HG03442 (cell line): ENCODE data around the gene PMM2.

Experiments used
- ATAC-seq: cut with Tn5 transposase; IDR thresholded peaks from one replicate; pipeline ENCODE4 v1.9.1; 2021; ENCODE audit warnings: mild to moderate bottlenecking, moderate library complexity; ENCODE audit not compliant: unreplicated experiment

Gene PMM2

GRCh38 chr16:8885674-8886592 is 88.3 kb downstream of the PMM2 start:
- no peak for ATAC-seq

DNA sequence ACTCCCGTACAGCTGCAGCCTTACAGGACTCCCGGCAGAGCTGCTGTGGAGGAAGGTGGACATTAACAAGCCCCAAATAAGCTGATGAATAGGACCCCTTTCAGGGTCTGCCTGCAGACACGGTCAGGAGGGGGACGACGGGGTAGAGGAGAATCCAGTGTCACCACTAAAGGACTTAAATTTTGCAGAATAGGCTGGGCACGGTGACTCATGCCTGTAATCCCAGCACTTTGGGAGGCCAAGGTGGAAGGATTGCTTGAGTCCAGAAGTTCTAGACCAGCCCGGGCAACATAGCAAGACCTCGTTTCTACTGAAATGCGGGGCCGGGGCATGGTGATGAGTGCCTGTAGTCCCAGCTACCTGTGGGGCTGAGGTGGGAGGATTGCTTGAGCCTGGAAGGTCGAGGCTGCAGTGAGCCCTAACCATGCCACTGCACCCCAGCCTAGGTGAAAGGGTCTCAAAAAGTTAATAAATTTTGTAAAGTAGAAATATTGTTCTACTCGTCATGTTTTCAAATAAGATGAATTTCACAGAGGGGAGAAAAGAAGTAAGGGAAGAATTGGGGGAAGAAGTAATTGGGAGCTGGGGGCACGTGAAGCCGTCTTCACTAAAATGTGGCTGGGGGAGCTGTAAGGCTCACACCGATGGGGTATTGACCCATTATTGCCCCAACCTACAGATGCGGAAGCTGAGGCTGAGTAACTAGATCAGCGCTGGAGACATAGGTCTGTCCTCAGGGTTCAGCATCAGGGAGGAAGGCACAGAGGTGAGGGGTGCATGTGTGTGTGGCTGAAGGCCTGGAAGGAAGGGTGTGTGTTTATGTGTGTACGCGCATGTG is 89.2 kb downstream of the PMM2 start:
- no peak for ATAC-seq

DNA sequence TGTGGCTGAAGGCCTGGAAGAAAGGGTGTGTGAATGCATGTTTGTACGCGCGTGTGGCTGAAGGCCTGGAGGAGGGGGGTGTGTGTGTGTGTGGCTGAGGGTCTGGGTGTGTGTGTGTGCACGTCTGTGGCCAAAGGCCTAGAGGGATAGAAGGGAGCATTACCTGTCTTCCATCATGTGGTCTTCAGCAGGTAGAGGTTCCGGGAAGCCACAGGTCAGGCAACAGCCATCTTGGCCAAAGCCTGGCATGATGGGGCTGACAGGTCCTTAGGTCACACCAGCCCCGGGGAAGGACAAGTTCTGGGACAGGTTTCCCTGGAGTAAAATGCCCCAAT is 89.8 kb downstream of the PMM2 start:
- no peak for ATAC-seq

DNA sequence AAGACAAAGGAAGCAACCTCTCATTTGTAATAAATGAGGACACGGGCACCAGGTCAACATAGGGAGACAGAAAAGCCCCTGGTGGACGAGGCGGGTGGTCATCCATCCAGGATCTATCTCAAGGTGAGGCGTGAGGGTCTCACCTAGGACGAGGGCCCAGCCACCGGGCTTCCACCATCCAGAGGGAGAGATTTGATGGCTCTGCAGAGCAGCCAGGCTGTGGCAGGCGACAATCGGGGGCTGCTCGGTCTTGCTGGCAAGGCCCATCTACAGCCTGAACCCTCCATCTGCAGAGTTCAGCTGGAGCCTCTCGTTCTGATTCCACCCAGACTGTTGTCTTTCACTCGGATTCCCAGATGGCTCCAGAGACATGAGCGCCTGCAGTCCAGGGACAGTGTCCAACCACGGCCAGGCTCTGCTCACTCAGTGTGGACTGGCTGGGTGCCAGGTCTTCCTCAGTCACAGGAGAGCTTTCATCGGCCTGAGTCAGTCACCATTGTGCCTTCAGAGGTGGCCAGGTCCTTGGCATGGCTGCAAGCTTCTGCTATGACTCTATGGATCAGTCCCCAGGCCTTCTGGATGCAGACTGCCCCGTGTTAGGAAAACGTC is 90.4 kb downstream of the PMM2 start:
- no peak for ATAC-seq

DNA sequence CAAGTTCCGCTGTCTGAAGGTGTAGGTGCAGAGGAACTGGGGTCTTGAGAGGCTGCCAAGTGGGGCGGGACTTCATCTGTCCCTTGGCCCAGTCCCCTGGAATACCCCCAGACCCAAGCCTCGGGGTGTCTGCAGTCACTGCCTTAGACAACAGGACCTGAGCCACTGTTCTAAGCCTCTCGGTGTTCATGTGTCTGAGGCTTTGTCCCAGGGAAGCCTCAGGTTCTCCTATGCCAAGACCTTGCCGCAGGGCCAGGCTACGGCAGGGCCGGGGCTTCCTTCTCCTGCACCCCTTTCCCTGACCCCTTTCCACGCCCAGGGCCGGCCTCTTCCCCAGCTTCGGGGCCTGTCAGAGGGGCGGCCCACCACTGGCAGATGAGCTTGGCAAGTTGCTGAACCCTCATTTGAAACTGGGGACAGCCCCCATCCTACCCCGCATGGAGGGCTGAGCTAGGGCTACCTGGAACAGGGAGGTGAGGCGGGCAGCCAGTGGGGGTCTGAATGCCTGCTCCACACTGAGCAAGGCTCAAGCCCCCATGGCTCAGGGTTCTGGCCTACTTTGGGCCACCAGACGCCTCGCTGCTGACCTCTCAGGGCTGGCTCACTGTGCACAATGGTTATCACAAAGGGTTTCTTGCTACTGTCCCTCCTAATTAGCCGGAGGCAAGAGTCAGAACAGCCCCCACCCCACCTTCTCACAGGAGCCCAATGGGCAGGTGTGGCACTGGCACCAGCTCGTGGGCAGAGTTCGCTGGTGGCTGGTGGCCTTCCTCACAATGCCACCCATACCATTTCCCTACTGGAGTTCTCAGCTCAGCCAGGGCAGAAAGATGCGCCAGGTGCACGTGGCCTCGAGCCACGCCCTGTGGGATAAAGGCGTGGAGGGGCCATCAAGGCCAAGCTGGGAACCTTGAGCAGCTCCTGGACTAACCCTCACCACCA is 91.6 kb downstream of the PMM2 start:
- no peak for ATAC-seq

DNA sequence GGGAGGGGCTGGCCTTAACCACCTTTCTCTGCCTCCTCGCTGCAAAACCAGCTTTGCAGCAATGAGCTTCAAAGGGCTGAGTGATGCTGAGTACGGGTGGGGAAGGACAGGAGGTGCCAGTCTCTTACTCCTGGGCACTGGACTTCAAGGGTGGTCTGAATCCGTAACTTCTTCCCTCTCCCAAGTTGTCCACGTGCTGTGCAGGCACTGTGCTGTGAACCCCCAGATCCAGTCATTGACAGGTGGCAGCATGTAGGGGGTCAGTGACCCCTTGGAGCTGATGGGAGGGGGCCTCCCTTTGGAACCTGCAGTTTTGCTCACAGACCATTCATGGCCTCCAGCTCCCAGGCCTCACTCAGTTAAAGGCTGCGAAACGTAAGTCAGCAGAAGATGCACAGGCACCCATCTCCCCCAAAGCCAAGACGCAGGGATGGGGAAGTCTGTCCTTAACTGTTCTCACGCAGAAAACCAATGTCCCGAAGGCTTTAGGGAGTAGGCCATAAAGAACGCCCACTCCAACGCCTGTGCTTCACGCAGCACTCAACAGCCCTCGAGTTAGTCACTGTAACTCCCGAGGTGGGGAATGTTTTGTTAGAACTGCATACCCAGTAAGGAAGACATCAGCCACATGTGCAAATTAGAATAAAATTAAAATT is 92.4 kb downstream of the PMM2 start:
- ATAC-seq, result no peak

GRCh38 chr16:8890549-8890921 is 92.9 kb downstream of the PMM2 start:
- no peak for ATAC-seq

- peak; percentile 22 for ATAC-seq
Measured at GRCh38 chr16:8892101-8892575, 94.5 kb downstream of the PMM2 start.

- ATAC-seq, result no peak
Measured at GRCh38 chr16:8893426-8893825, 95.8 kb downstream of the PMM2 start.

DNA sequence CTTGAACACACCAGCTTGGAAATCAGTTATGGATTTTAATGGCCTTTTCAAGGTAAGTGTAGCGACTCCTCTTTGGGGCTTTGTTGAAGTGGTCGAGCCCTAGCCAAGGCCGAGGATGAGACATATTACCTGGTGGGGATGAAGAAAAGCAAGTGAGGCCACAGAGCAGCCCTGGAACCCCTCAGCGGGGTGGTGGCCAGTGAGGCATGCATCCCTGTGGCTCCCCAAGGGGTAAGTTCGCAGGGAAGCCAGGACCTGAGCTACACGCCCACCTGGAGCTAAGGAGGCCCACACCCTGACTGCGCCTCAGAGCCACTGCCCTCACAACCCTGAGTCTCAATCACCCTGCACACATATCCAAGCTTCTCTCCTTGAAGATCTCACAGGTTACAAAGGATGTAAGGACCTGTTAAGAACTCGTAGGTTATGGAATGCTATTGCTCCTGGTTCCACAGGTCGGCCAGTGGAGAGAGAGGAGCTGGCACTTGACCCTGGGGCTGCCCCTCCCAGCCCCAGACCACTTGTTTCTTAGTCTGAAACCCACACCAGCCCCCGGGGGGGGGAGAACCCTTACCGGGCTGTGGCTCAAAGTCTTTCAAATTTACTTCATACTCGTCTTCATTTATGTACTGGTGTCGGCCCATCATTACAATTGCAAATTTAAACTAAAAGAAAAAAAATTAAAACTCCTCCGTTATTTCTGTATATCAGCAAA is 96.5 kb downstream of the PMM2 start:
- no peak for ATAC-seq

DNA sequence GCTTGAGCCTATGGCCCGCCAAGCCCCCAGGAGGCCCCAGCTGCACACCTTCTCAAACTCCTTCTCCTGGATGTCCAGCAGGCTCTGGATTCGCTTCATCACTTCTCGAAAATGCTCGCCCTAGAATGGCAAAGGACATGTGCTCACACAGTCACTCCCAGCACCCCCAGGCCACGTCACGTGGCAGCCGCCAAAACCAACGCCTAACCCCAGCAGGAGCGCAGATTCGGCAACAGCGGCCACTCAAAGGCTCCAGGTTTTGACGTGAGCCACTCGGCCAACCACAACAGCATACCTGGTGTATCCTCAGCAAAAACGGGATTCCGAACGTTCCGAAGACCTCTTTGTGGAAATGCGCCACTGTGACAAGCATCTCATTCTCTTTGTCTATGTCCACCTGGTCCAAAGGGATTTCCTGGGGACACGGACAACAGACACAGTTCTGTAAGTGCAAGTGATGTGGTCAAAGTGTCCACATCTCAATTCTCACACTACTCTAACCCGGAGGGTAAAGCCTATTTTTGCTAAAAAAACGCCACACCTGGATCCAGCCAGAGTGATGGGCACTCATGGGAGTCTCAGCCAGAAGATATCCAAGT is 97.2 kb downstream of the PMM2 start:
- ATAC-seq, result no peak

DNA sequence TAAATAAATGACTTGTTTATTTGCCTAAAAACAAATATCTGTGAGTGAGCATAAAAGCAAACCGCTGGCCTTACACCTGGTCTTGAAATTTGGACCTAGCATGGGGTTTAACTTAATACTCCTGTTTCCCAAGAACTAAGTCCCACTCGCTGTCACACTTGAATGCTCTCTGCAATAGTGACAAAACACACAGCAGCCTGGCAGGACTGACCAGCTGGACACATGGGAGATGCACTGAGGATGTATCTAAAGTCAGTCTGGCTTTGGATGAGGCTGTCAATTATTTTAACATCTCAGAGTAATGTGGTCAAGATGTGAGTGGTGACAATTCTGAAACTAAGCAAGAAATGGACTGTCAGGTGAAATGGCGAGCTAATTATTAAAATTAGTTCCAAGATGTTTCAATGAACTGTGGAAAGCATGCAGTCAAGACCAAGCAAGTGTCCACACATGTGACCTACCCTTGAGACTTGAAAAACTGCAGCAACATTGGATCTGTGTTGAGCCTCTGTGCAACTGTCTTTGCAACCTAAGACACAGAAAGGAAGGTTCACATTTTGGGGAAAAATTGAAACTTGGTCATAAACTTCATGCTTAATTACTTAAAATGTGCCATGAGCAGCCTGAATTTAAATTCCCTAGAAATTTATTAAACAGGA is 101.2 kb downstream of the PMM2 start:
- ATAC-seq, result no peak
